ENCODE measurements around the gene S100A16. TPM values are rescaled to one million over a fixed set of nuclear protein-coding genes. Genes with fewer than 3 reads are reported as not detected.

The S100A16 gene
- total and polyA plus RNA-seq, 5 experiments from 2014 or later, result not detected

GRCh38 chr1:153636312-153636711 lies 23.4 kb upstream of the S100A16 start:
- ATAC-seq (no peak), DNase-seq (no peak)
- Mint-ChIP-seq H3K4me1 (peaks cover 14 to 56% (median 50%) of the 10 kb centered on the region in 4 donors), H3K36me3 (peaks cover 10 to 61% (median 12%) of the 10 kb centered on the region in 3 donors), H3K4me3 (peak overlapping the region; percentile 71 to 100 (median 88)), H3K27ac (peak overlapping the region in 9 of 10 donors; percentile 5 to 100 (median 56)), H3K9me3 (no peaks in the 10 kb centered on the region), H3K27me3 (no peaks in the 10 kb centered on the region)
- POLR2A ChIA-PET, result interaction anchor here (0.7 kb wide), 1 partner anchor 358 kb away, joined by 5 read pairs; no protein-coding TSS in a partner anchor

GRCh38 chr1:153635872-153636271 lies 22.9 kb upstream of the S100A16 start:
- no peak for DNase-seq
- Mint-ChIP-seq H3K36me3 (peaks cover 9 to 56% (median 10%) of the 10 kb centered on the region in 3 donors), H3K4me3 (peak overlapping the region; percentile 71 to 100 (median 88)), H3K27me3 (no peaks in the 10 kb centered on the region), H3K27ac (peak overlapping the region; percentile 43 to 100 (median 79)), H3K9me3 (no peaks in the 10 kb centered on the region), H3K4me1 (peaks cover 12 to 52% (median 45%) of the 10 kb centered on the region in 4 donors)
- POLR2A ChIA-PET, result interaction anchor here (0.7 to 3.2 kb wide), 4 partner anchors 12 to 358 kb away, joined by 3 to 85 read pairs (median 20); partner anchors contain the start of gene SNAPIN
- ATAC-seq, result no peak

- DNase-seq (peak; percentile 87 to 99 (median 96)), ATAC-seq (peak; percentile 87 to 89)
- no peaks in the 10 kb centered on the region for H3K9me3 Mint-ChIP-seq
- H3K27ac Mint-ChIP-seq, result peak within 1 kb of the TSS; percentile 98 to 100 (median 100)
- H3K36me3 Mint-ChIP-seq, result peaks cover 9 to 42% (median 10%) of the 10 kb centered on the region in 3 donors
- H3K4me1 Mint-ChIP-seq, result peaks cover 12 to 47% (median 39%) of the 10 kb centered on the region in 4 donors
- peak within 1 kb of the TSS; percentile 94 to 100 (median 100) for H3K4me3 Mint-ChIP-seq
- no peaks in the 10 kb centered on the region for H3K27me3 Mint-ChIP-seq
- POLR2A ChIA-PET, result interaction anchor here (0.6 to 3.2 kb wide), 33 partner anchors 10 to 1349 kb away, joined by 3 to 85 read pairs (median 5); partner anchors contain the start of genes CREB3L4, FLAD1, ILF2 and INTS3
These were observed 21.1 kb upstream of the S100A16 start, which contains the start of gene CHTOP for GRCh38 chr1:153633754-153634665. TSS of gene CHTOP (plus strand) at chr1:153634066. CDS start at chr1:153636589, 2,523 bp downstream.

DNA sequence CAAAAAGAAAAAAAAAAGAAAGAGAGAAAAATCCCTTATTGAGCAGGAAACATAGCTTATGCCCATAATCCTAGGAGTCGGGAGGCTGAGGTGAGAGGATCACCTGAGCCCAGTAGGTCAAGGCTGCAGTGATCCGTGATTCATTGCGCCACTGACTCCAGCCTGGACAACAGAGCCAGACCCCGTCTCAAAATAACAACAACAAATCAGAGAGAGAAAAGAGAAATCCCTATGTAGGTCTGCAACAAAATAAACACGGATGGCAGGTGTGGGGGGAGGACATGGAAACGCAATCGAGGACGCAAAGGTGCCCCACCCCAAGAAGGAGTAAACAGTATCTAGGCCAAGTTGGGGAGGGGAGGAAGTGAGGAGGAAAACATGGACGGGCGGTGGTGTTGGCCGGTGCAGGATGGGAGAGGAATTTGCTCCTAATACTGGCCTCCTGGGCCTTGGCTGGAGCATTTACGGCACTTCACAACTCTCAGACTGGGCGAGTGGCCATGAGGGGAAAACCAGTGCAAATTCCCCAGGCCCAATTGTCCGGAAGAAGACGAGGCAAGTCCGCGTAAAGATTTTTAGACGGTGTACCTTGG lies 20.3 kb upstream of the S100A16 start:
- peak overlapping the region; percentile 94 to 100 (median 100) for H3K4me3 Mint-ChIP-seq
- POLR2A ChIA-PET, result interaction anchor here (0.6 to 3.2 kb wide), 27 partner anchors 9 to 994 kb away, joined by 3 to 85 read pairs (median 6); partner anchors contain the start of genes CREB3L4, ILF2, INTS3 and JTB
- DNase-seq, result no peak
- no peaks in the 10 kb centered on the region for H3K9me3 Mint-ChIP-seq
- peaks cover 12 to 42% (median 37%) of the 10 kb centered on the region in 4 donors for H3K4me1 Mint-ChIP-seq
- H3K27ac Mint-ChIP-seq, result peak overlapping the region; percentile 98 to 100 (median 100)
- ATAC-seq, result no peak
- no peaks in the 10 kb centered on the region for H3K27me3 Mint-ChIP-seq
- peaks cover 9 to 34% (median 10%) of the 10 kb centered on the region in 3 donors for H3K36me3 Mint-ChIP-seq

GRCh38 chr1:153631047-153632022 lies 18.4 kb upstream of the S100A16 start:
- Mint-ChIP-seq H3K27ac (peak overlapping the region in 3 of 10 donors; percentile 10 to 77 (median 43)), H3K4me3 (no peak overlapping the region), H3K36me3 (peaks cover 0 to 16% (median 0%) of the 10 kb centered on the region in 3 donors), H3K9me3 (no peaks in the 10 kb centered on the region), H3K4me1 (peaks cover 13 to 40% (median 27%) of the 10 kb centered on the region in 4 donors), H3K27me3 (peaks cover 0 to 12% (median 8%) of the 10 kb centered on the region in 5 donors)
- no peak for DNase-seq
- no peak for ATAC-seq
- POLR2A ChIA-PET, result interaction anchor here (0.6 kb wide), 1 partner anchor 291 kb away, joined by 4 read pairs; the partner anchor contains the start of gene GATAD2B

DNA sequence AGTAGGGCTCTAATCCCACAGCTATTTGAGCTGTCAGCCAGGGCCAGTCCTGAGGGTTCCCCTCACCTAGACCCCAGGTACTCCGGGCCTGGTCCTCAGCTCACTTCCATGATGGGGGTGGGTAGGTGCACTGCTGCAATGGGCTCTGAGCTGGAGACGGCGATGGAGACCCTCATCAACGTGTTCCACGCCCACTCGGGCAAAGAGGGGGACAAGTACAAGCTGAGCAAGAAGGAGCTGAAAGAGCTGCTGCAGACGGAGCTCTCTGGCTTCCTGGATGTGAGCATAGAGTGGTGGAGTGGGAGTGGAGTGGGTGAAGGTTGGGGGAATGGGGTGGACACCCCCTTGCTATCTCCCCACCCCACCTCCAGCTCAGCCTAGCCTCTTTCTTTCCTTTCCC lies 17.4 kb upstream of the S100A16 start:
- Mint-ChIP-seq H3K4me3 (no peak overlapping the region), H3K4me1 (peaks cover 16 to 31% (median 25%) of the 10 kb centered on the region in 4 donors), H3K36me3 (peaks cover 0 to 8% (median 0%) of the 10 kb centered on the region in 3 donors), H3K27me3 (peaks cover 0 to 17% (median 11%) of the 10 kb centered on the region in 5 donors), H3K27ac (peak overlapping the region in 1 of 10 donors; percentile 35), H3K9me3 (no peaks in the 10 kb centered on the region)
- ATAC-seq (no peak), DNase-seq (no peak)
- POLR2A ChIA-PET, result interaction anchor here (0.6 kb wide), 1 partner anchor 233 kb away, joined by 3 read pairs; no protein-coding TSS in a partner anchor

- ATAC-seq (no peak), DNase-seq (no peak)
- Mint-ChIP-seq H3K27ac (no peak overlapping the region), H3K36me3 (peaks cover 0 to 5% (median 0%) of the 10 kb centered on the region in 3 donors), H3K4me1 (peaks cover 16 to 28% (median 25%) of the 10 kb centered on the region in 4 donors), H3K4me3 (no peak overlapping the region), H3K27me3 (peaks cover 0 to 17% (median 11%) of the 10 kb centered on the region in 5 donors), H3K9me3 (no peaks in the 10 kb centered on the region)
- POLR2A ChIA-PET, result no interaction called here
These were observed 17.0 kb upstream of the S100A16 start for GRCh38 chr1:153629971-153630370.

GRCh38 chr1:153629343-153629665 lies 16.4 kb upstream of the S100A16 start:
- POLR2A ChIA-PET, result no interaction called here
- peaks cover 0 to 17% (median 11%) of the 10 kb centered on the region in 5 donors for H3K27me3 Mint-ChIP-seq
- H3K36me3 Mint-ChIP-seq, result peaks cover 0 to 2% (median 0%) of the 10 kb centered on the region in 3 donors
- ATAC-seq (no peak), DNase-seq (no peak)
- no peaks in the 10 kb centered on the region for H3K9me3 Mint-ChIP-seq
- peaks cover 13 to 25% (median 23%) of the 10 kb centered on the region in 4 donors for H3K4me1 Mint-ChIP-seq
- peak overlapping the region in 1 of 10 donors; percentile 54 for H3K4me3 Mint-ChIP-seq
- peak overlapping the region in 3 of 10 donors; percentile 22 to 77 (median 53) for H3K27ac Mint-ChIP-seq

- Mint-ChIP-seq H3K9me3 (no peaks in the 10 kb centered on the region), H3K4me3 (no peak overlapping the region), H3K4me1 (peaks cover 13 to 23% (median 19%) of the 10 kb centered on the region in 4 donors), H3K27me3 (peaks cover 0 to 17% (median 11%) of the 10 kb centered on the region in 5 donors), H3K36me3 (no peaks in the 10 kb centered on the region), H3K27ac (peak overlapping the region in 1 of 10 donors; percentile 22)
- DNase-seq (no peak), ATAC-seq (no peak)
- POLR2A ChIA-PET, result no interaction called here
These were observed 15.9 kb upstream of the S100A16 start for GRCh38 chr1:153628638-153629342.

- Mint-ChIP-seq H3K27ac (peak within 1 kb of the TSS in 3 of 10 donors; percentile 6 to 22 (median 7)), H3K36me3 (no peaks in the 10 kb centered on the region), H3K9me3 (no peaks in the 10 kb centered on the region), H3K27me3 (peaks cover 0 to 17% (median 11%) of the 10 kb centered on the region in 5 donors), H3K4me1 (peaks cover 8 to 16% (median 11%) of the 10 kb centered on the region in 4 donors), H3K4me3 (peak within 1 kb of the TSS in 1 of 10 donors; percentile 36)
- POLR2A ChIA-PET, result interaction anchor here (0.6 kb wide), 1 partner anchor 42 kb away, joined by 3 read pairs; no protein-coding TSS in a partner anchor
- ATAC-seq, result no peak
- DNase-seq, result no peak
These were observed 15.0 kb upstream of the S100A16 start, which contains the start of gene S100A1 for GRCh38 chr1:153627715-153628626. TSS of gene S100A1 (plus strand) at chr1:153628434. CDS start at chr1:153630522, 2,088 bp downstream.

All from naive thymus-derived CD8-positive, alpha-beta T cell (primary cell).